GM18519 (cell line): Measurements from ENCODE around the gene LRRK2.
"Not testable (repeated sequence)": the region's sequence is repeated elsewhere in the genome, so short reads cannot be mapped to it uniquely, and the experiment has no call there.

Source experiments
- ATAC-seq: cut with Tn5 transposase; IDR thresholded peaks from one replicate; pipeline ENCODE4 v1.9.1; 2021; ENCODE audit warnings: mild to moderate bottlenecking, moderate library complexity; ENCODE audit not compliant: unreplicated experiment, low FRiP score

Gene LRRK2

DNA sequence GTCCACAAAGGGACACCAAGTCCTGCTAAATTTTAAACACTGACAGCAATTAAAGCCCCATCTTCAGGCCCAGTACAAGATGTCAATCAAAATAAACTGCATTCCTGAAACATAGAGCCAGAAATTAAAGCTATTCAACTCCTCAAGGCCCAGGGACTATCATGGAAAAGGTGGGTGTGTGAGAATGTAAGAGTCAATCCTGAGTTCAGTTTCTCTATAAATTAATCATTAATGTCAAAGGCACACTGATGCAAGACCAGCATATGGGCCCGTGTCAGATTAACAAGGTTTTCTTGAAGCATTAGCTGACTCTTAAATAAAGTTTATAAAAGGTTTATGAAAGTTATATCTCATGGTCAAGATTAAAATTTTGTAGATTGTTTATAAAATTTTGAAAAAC lies 13.6 kb upstream of the LRRK2 start:
- ATAC-seq = not testable (repeated sequence)

DNA sequence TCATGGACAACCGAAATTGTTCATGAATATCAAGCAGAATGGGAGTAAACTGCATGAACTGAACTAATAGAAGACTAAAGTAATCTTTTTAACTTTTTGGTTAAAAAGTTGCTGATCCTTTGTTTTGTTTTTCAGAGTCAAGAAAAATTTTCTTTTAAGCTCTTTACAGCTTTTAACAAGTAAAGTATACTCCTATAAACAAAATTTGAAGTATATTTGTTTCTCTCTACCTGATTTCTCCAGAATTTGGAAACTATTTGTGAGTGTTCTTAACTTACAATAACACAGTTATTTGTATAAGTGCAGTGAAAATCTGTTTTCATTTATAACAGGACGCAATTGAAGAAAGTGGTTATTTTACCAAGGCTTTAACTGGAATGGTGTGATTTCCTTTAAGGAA lies 12.2 kb upstream of the LRRK2 start:
- ATAC-seq = no peak

DNA sequence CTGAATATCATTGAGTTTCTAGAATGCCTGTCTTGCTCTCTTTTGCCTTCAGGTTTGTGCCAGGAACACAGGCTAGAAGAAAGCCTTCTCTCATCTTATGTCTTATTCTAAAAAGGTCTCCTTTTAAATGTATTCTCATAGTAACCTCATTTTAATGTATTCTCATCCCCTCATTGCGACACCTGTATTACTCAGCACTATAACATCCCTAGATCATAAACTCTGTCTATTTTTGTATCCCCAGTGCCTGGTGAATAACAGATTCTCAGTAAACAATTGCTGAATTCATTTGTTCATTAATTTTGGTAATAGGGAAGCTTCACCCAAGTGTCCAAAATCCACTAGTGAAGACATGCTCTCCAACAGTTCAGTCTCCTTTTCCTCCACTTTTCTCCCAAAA lies 8.8 kb upstream of the LRRK2 start:
- ATAC-seq = no peak

DNA sequence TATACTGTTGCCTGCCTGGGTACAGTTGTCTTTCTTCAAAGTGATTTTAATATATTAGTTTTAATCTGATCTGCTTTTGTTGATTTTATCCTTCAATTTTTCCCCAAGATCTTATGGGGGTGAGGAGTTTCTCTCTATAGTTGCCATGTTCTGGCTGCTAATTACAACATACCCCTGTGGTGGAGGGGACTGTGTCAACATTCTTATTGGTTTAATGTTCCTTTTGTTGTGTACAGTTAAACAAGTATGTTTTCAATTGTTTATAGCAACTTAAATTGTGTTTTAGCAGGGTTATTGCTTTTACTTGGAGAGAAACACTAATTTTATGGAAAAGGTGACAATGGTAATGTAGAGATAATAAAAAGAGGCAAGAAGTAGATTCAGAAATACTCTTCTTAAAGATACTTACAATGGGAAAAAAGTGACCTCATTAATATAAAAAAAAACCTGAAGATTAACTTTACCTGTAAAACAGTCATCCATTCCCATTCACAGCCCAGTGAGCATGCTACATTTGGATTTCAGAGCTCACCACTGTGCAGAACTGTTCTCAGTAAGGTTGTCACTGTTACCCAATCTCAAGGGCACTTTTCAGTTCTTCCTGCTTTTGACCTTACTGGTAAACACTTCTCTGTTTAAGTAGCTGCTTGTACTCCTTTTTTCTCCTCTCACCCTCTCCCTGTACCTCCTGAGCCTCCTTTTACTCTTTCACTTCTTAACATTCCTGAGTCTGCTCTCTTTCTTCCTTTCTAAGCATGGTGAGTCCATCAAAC lies 8.1 kb upstream of the LRRK2 start:
- ATAC-seq = no peak

DNA sequence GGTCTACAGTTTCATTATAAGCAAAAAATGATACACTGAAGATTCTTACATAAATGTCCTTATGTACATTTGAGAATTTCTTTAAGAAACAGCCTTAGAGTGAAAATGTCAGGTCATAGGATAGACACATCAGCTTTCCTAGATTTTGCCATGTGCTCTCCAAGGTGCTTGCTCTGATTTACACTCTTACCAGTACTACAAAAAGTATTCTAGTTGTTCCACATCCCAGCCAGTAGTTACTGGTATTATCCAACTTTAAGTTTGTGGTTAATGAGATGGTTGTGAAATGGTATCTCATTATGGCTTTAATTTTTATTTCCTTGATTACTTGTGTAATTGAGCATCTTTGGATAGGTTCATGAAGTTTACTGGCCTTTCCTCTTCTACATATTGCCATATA lies 5.0 kb upstream of the LRRK2 start:
- ATAC-seq = no peak

DNA sequence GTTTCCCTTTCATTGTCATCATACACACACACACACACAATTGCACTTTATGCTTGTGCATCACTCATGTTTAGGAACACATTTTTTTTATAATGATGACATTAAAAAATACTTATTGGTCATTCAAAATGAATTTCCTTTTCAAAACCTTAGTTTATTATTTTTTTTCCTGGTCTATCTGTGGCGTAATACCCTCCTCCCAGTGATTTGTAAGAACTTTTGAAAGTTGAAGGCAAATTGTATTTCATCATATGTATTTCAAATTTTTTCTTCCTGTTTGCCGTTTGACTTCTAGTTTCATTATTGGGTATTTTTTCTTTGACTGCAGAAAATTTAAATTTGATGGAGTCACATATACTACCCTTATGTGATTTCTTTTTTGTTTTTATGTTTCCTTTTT lies 2.5 kb upstream of the LRRK2 start:
- ATAC-seq = no peak

DNA sequence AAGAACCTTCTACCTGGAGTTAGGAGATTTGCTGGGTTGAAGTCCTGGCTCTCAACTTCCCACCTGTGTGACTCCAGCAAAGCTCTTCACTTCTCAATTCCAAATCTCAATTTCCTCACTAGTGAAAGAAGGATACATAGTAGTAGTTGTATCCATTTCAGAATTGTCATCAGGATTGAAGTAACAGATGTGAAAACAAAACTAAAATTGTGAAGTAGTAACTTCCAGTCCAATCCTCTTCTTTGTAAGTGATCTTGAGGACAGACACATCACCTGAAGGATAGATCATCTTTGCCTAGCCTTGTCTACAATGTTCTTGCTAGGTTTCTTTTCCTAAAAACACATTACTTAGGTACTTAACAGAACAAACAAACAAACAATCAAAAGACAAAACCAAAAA lies 1.2 kb upstream of the LRRK2 start:
- ATAC-seq = no peak

DNA sequence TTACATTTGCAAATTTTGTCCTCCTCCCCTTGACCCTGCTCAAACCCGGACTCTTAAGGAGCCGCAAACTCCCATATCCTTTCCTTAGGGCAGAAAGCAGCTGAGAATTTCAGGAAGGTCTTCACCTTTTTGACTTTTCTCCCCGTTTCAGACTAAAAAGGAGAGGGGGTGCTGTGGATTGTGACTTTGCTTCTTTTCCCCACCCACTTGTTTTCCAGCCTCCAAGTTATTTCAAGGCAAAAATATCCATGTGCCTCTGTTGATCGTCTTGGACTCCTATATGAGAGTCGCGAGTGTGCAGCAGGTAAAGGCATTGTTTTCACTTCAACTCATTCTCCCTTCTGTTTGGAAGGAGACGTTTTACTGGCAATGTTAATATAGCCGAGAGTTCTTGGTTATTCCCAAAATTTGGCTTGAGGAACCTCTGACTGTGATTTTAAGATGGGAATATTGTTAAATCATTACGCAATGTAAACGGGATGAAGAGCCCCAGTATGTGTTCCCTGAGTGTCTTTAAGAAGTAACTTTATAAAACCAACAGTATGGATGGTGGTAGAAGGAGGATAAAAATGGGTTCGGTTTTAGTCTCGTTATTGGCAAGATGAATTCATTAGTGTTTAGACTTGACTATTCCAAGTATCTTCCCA lies 663 bp downstream of the LRRK2 start:
- ATAC-seq = no peak

DNA sequence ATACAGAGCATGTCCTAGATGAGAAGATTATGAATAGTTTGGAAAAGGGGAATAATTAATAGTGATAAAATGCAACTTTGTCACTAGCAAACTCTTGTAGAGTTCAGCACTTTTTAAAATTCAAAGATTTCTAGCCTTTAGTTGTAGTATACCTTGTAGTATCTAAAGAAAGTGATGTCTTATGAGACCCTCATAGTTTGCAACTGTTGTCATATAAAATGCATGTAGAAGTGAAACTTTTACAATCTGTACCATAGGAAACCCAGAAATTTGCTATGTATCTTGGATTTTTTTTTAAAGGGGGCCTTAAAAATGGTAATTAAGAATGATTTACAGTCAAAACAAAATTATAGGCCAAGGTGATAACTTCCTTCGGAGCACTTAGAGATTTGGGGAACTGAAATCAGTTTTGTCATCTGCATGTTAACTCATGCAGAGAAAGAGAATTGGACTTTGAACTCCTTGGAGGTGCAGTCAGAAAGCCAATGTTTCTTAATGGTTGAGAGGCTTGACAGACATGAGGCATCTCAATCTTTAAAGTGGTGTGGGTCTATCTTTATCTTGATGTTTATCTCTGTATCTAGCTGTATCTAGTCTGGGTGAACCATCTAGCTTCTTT lies 1.3 kb downstream of the LRRK2 start:
- peak; percentile 90 for ATAC-seq

DNA sequence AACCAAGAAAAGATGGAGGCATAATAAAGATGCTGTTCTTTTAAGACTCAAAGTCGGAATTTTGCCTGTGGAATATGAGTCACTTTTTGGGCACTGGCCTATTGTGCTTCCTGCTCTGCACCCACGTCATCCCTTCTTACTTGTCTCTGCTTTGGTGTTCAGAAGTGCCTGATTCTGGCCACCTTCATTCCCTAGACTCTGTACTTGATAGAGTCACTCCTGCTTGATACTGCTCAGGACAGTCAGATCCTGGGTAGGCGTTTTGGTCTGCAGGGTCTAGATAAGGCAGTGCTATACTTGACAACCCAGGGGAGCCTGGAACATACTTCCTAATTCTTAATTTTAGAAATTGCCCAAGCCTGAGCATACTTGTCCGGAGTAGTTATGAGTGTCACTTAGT lies 1.9 kb downstream of the LRRK2 start:
- no peak for ATAC-seq

DNA sequence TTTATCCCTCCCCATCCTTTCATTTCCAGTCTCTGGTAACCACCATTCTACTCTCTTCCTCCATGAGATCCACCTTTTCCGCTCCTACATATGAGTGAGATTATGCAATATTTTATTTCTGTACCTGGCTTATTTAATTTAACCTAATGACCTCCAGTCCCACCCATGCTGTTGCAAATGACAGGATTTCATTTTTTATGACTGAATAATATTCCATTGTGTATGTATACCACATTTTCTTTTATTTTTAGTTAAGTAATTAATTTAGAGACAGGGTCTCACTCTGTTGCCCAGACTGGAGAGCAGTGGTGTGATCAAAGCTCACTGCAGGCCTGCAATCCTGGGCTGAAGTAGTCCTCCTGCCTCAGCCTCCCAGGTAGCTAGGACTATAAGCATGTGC lies 2.6 kb downstream of the LRRK2 start:
- no peak for ATAC-seq

DNA sequence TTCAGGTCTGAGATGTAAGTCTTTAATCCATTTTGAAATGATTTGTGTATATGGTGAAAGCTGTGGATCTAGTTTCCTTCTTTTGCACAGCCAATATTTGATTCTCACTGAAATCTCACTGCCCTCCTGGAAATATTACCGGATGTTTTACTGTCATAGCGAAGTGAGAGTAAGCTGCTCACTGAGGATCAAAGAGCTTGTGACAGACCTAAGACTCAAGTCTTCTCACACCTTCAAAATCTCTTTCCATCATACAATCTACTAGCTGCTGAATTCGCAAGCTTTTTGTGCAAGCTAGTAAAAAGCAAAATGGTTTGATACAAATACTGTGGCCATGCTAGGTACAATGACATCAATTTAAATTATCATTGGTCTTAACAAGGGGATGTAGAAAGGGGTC lies 3.9 kb downstream of the LRRK2 start:
- no peak for ATAC-seq

DNA sequence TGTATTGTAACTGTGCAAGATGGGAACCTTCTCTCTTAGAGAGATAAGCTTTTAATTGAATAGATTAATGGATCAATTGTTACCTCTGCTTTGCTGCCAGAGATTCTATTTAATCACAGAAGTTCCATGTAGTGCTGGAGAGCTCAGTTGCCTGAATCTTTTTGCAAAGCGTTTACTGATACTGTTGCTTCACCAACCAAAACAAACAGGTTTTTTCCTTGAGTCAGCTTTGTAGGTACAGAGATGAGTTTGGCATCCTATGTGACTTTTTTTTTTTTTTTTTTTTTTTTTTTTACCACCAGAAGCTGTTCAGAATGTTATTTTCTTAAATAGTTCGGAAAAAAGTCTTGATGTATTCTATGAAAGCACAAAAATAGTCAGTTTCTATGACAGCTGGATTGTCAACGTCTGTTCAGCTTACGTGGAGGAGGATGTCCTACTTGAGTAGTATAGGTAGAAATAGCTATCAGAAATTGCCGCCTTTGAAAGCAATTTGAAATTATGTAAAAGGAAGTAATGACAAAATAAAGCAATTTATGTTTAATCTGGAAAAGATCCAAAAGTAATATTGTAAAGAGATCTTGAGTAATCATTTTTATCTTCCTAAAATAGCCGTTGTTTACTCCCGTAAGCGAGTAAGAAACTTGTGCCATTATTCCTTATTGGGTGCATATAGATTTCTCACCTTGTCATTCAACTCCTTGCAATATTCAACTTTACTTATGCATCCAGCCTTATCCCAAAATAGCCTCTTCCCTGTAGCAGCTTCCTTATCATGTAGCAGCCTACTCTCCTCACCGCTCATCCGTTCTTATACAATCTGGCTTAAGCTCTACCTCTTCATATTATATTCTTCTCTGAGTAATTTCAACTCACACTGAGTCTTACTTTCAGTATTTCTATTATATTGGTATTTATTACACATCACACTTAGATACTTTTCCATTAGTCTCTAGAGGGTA lies 5.2 kb downstream of the LRRK2 start:
- ATAC-seq = no peak

DNA sequence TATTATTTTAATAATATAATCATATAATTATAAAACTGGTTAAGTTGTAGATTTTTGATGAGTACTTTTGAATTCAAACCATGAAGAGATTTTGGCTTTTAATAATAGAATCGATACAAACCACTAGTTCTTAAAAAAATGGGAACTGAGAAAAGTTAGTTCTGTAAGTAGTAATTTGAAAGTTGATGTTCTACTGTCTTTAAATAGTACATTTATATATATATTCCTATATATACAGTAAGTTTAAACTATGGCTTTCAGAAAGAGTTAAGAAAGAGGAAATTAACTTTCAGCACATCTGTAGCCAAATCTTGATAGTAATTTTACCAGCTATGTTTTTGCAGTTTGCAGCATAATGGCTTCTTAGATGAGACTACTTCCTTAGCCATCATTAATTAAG lies 7.8 kb downstream of the LRRK2 start:
- peak; percentile 78 for ATAC-seq

DNA sequence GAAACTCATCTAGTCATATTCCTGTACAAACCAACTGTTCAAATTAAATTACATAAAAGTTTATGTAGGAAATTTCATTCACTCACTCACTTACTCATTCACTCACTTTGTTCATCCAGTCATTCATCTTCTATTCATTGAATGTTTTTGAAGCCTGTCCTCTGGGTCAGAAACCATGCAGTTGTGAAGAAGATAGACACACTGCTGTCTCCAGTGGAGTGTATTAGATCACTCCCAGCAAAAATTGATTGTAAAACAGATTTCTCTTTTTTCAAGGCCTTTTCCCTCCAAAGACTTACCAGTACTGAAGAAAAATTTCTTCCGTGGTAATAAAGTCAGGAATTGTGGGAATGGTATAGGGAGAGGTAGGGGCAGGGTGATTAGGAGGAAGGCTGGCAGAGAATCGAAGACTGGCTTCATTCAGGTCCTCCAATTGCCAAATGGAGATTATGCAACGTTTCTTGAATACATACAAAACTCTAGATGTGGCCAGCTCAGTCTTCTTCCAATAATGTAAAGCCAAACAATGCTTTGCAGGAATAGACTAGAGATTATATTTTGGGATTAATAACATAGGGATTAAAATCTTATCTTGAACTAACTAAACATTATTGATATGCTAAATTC lies 9.1 kb downstream of the LRRK2 start:
- no peak for ATAC-seq

DNA sequence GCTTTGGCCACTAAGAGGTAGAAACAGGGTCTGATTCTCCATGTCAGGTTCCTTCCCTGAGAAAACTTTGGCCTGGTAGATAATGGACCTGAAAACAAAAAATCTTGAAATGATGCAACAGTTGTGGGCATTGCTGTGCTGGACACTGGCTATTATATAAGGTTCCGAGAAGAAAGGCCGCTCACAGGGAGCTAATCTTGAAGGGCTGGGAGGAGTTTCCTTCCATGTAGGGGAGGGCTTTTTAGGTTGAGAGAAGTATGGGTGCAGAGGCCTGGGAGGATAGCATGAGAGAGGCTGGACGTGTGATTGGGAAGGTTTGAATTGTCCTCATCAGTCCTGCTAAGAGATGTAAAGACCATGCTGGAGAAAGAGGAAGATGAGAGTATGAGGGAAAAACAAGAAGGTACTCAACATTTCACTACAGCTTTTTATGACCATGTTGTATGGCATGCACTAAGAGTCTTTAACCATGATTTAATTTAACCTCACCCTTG lies 11.6 kb downstream of the LRRK2 start:
- no peak for ATAC-seq

DNA sequence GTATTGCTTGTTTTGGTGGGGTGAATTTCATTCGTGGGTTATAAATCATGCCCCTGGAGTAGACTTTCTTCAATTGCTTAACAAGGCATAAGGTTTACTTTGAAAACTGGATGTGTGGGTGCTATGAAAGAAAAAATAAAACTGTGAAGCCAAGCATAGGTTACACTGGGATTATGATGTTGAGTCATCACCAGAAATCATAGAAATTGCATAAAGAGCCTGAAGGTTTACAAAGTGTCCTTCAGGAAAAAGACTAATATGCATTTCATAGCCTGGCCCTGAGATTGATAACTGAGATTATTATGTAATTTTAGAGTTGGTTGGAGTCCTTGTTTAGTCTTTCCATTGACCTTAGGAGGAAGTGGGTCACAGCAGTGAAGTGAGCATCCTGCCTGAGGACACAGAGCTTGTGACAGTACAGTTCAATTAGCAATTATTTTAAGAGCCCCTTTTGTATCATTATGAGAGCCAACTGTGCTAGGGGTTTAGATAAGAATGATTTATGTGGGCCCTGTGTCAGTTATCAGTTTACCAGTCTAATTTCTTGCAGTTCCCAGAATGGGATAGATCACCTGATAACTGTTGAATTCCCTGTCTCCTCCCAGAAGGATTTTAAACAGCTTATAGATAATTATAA lies 13.6 kb downstream of the LRRK2 start:
- no peak for ATAC-seq

DNA sequence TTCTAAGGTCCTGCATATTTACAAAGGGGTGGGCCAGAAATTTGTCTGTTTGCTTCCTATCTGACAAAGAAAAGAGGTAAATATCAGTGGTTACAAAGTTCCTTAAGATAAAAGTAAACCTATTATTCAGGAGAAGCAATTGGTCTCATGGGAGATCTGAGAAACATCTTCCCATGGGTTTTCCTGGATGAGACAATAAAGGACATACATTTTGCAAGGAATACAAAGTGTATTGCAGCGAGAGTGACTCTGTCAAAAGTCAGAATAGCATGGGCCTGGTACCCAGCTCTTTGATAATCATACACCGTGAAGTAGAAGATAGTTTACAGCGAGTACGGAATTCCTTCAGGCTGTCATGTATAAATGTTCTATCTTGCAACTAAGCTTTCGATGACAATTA lies 14.2 kb downstream of the LRRK2 start:
- ATAC-seq = no peak

DNA sequence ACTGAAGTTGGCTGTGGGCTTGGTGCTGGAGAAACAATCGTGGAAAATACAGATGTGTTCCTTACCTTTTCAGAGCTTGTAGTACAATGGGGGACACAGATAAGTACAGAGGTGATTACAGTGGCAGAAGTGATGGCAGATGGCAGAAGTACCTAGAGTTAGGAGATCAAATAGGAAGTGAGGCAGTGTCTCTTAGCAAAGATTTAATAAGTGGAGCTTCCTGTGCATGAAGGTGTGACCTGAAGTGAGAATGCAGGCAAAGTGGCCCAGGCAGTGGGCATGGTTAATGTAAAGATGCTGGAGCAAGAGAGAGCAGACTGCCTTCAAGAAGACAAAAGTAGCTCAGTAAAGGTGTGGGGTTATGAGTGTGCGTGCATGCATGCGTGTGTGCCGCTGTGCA lies 16.0 kb downstream of the LRRK2 start:
- no peak for ATAC-seq

DNA sequence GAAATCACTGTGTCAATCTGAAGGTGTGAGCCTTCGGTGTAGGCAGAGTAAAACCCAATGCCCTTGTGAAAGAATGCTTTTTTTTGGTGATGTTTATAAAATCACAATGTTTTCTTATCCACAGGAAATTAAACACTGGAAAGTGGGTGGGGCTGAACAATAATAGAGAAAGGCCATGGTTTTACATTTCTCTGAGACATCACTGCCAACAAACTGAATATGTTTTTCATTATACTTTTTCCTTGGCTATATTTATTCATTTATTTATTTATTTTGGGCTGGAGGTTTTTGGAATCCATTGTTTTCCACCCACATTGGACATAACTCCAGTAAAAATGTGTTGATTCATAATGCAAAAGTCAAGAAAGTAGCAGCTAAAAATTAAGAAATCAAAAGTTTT lies 16.9 kb downstream of the LRRK2 start:
- ATAC-seq = no peak
